H1 (cell line): Measurements from ENCODE around the gene TINCR. TPM values are rescaled to one million over a fixed set of nuclear protein-coding genes. Genes with fewer than 3 reads are reported as not detected.

Experiments used
- CTCF ChIA-PET: fragments of 300-600 bp; sonication (Branson Sonifier 250); formaldehyde crosslinking; loops from one replicate; lab custom pipeline; 2021; ENCODE audit not compliant: partially characterized antibody; lab: Charles Lee
- POLR2A ChIA-PET: fragments of 300-600 bp; sonication (Branson Sonifier 250); formaldehyde crosslinking; loops from one replicate; lab custom pipeline; 2021; ENCODE audit warnings: inconsistent platforms; ENCODE audit not compliant: partially characterized antibody; lab: Charles Lee
- DNase-seq, 2 experiments: peaks; one replicate each; pipeline versions ENCODE4 v3.0.0 to v3.0.0-alpha.2; 2010 to 2022; ENCODE audit warnings: low spot score in 2 of 2, low read depth in 1 of 2, mixed read lengths in 1 of 2
- FAIRE-seq: peaks from 2 replicates; lab custom pipeline; 2011; peaks lifted over from hg19 to GRCh38; lab: Jason Lieb, UNC
- H2AFZ ChIP-seq: 2 replicates; pipeline ENCODE4 v1.8.1; 2012; ENCODE audit warnings: low read length, inconsistent platforms
- H2AK5ac ChIP-seq: 2 replicates; pipeline ENCODE4 v1.6.1; 2013; ENCODE audit warnings: low read depth, low read length
- H2BK120ac ChIP-seq: replicated peaks from 2 replicates; pipeline ENCODE3; 2013; ENCODE audit warnings: low read depth, low read length, inconsistent platforms
- H2BK12ac ChIP-seq: 2 replicates; pipeline ENCODE4 v1.6.1; 2013; ENCODE audit warnings: low read depth, low read length
- H2BK15ac ChIP-seq: 2 replicates; pipeline ENCODE4 v1.6.1; 2013; ENCODE audit warnings: low read length
- H2BK20ac ChIP-seq: 2 replicates; pipeline ENCODE4 v1.6.1; 2013; ENCODE audit warnings: low read length
- H2BK5ac ChIP-seq: 2 replicates; pipeline ENCODE4 v1.6.1; 2013; ENCODE audit warnings: low read depth, low read length
- H3K14ac ChIP-seq: 2 replicates; pipeline ENCODE4 v1.6.1; 2013; ENCODE audit warnings: inconsistent platforms; ENCODE audit not compliant: insufficient read length
- H3K18ac ChIP-seq: 2 replicates; pipeline ENCODE4 v1.6.1; 2013; ENCODE audit warnings: low read length; ENCODE audit errors: extremely low read depth
- H3K23ac ChIP-seq: 2 replicates; pipeline ENCODE4 v1.6.1; 2013; ENCODE audit warnings: inconsistent platforms; ENCODE audit not compliant: insufficient read length
- H3K23me2 ChIP-seq: 2 replicates; pipeline ENCODE4 v1.6.1; 2013; ENCODE audit warnings: low read depth, low read length
- H3K27ac ChIP-seq: 2 replicates; pipeline ENCODE4 v1.6.1; 2011; ENCODE audit warnings: low read depth, low read length, inconsistent platforms
- H3K27me3 ChIP-seq, 4 experiments: replicated peaks in 1 of 4; 1 replicate in 1 of 4; 2 replicates in 3 of 4; pipeline versions ENCODE4 v1.6.1 to v1.8.1; 2011 to 2013; ENCODE audit warnings: low read length in 3 of 4, mild to moderate bottlenecking in 3 of 4, inconsistent platforms in 2 of 4, mixed read lengths in 2 of 4, moderate library complexity in 1 of 4; ENCODE audit not compliant: control insufficient read depth in 3 of 4, insufficient read depth in 3 of 4; ENCODE audit errors: extremely low read depth in 1 of 4
- H3K36me3 ChIP-seq, 4 experiments: 2 replicates each; pipeline versions ENCODE4 v1.6.1 to v1.8.1; 2011 to 2013; ENCODE audit warnings: mild to moderate bottlenecking in 4 of 4, low read length in 3 of 4, moderate library complexity in 2 of 4, control low read depth in 1 of 4, inconsistent platforms in 1 of 4; ENCODE audit not compliant: insufficient read depth in 4 of 4, control insufficient read depth in 2 of 4
- H3K4ac ChIP-seq: replicated peaks from 2 replicates; pipeline ENCODE3; 2013; ENCODE audit warnings: low read length, low read depth, mixed read lengths, inconsistent platforms; ENCODE audit not compliant: insufficient read length
- H3K4me1 ChIP-seq, 4 experiments: replicated peaks in 1 of 4; 1 replicate in 1 of 4; 2 replicates in 3 of 4; pipeline versions ENCODE4 v1.6.1 to v1.8.1; 2011 to 2013; ENCODE audit warnings: low read length in 3 of 4, inconsistent platforms in 2 of 4, mixed read lengths in 1 of 4; ENCODE audit not compliant: insufficient read depth in 4 of 4, control insufficient read depth in 3 of 4
- H3K4me2 ChIP-seq, 2 experiments: 2 replicates each; pipeline versions ENCODE4 v1.6.1 to v1.8.1; 2011 to 2013; ENCODE audit warnings: low read depth in 2 of 2, low read length in 2 of 2, control low read depth in 1 of 2, inconsistent platforms in 1 of 2, mild to moderate bottlenecking in 1 of 2; ENCODE audit not compliant: insufficient read depth in 1 of 2
- H3K4me3 ChIP-seq, 4 experiments: fragments of 200-600, 300-600 bp in 1 of 4; sonication (generic), shearing (Covaris generic), sonication (Bioruptor Twin) in 1 of 4; 2 replicates each; pipeline versions ENCODE4 v1.5.1 to v1.8.1; 2011 to 2016; ENCODE audit warnings: low read length in 4 of 4, low read depth in 3 of 4, control low read depth in 2 of 4, inconsistent platforms in 2 of 4, mild to moderate bottlenecking in 2 of 4, mixed read lengths in 1 of 4, moderate library complexity in 1 of 4; ENCODE audit not compliant: insufficient read depth in 2 of 4; ENCODE audit errors: extremely low read depth in 1 of 4
- H3K56ac ChIP-seq: replicated peaks from 2 replicates; pipeline ENCODE3; 2013; ENCODE audit warnings: low read depth, mild to moderate bottlenecking, mixed read lengths, low read length, inconsistent platforms; ENCODE audit not compliant: insufficient read length
- H3K79me1 ChIP-seq: 2 replicates; pipeline ENCODE4 v1.6.1; 2013; ENCODE audit warnings: low read depth, low read length, control low read depth
- H3K79me2 ChIP-seq, 2 experiments: 2 replicates each; pipeline versions ENCODE4 v1.6.1 to v1.8.1; 2012 to 2013; ENCODE audit warnings: low read length in 2 of 2, mild to moderate bottlenecking in 2 of 2, inconsistent platforms in 1 of 2; ENCODE audit not compliant: insufficient read depth in 2 of 2, control insufficient read depth in 1 of 2
- H3K9ac ChIP-seq, 4 experiments: replicated peaks in 1 of 4; 1 replicate in 1 of 4; 2 replicates in 3 of 4; pipeline versions ENCODE4 v1.6.1 to v1.8.1; 2011 to 2013; ENCODE audit warnings: low read depth in 3 of 4, low read length in 3 of 4, control low read depth in 2 of 4, mild to moderate bottlenecking in 2 of 4, moderate library complexity in 2 of 4, inconsistent platforms in 1 of 4; ENCODE audit errors: extremely low read depth in 1 of 4
- H3K9me3 ChIP-seq, 2 experiments: 2 replicates each; pipeline versions ENCODE4 v1.6.1 to v1.8.1; 2012 to 2013; ENCODE audit warnings: mild to moderate bottlenecking in 2 of 2, moderate library complexity in 2 of 2, control low read depth in 1 of 2, inconsistent platforms in 1 of 2, low read depth in 1 of 2, low read length in 1 of 2, mixed read lengths in 1 of 2; ENCODE audit not compliant: insufficient read depth in 2 of 2
- H4K20me1 ChIP-seq, 2 experiments: replicated peaks in 1 of 2; 2 replicates each; pipeline versions ENCODE3 to v1.8.1; 2011 to 2013; ENCODE audit warnings: inconsistent platforms in 2 of 2, low read length in 2 of 2, mild to moderate bottlenecking in 1 of 2; ENCODE audit not compliant: insufficient read depth in 2 of 2, control insufficient read depth in 1 of 2
- H4K5ac ChIP-seq: 2 replicates; pipeline ENCODE4 v1.6.1; 2013; ENCODE audit warnings: low read length, low read depth, mixed read lengths, inconsistent platforms; ENCODE audit not compliant: insufficient read length
- H4K8ac ChIP-seq: 2 replicates; pipeline ENCODE4 v1.8.0; 2013; ENCODE audit warnings: mild to moderate bottlenecking, moderate library complexity, low read length, inconsistent platforms; ENCODE audit not compliant: insufficient read depth; ENCODE audit errors: extremely low read depth
- H4K91ac ChIP-seq: replicated peaks from 2 replicates; pipeline ENCODE3; 2013; ENCODE audit warnings: low read length, mixed read lengths, inconsistent platforms; ENCODE audit not compliant: insufficient read length
- HDAC2 ChIP-seq, 2 experiments: fragments of 300-600 bp in 1 of 2; sonication (generic) in 1 of 2; IDR thresholded peaks; 2 replicates each; pipeline ENCODE4 v1.6.1; 2011 to 2012; ENCODE audit warnings: low read depth in 2 of 2, low read length in 2 of 2, mild to moderate bottlenecking in 2 of 2, moderate library complexity in 2 of 2, borderline replicate concordance in 1 of 2, inconsistent platforms in 1 of 2
- SP1 ChIP-seq: IDR thresholded peaks from 2 replicates; pipeline ENCODE4 v1.6.1; 2011; ENCODE audit warnings: low read depth, low read length
- SRF ChIP-seq: IDR thresholded peaks from 2 replicates; pipeline ENCODE4 v1.6.1; 2011; ENCODE audit warnings: mild to moderate bottlenecking, low read depth, low read length, moderate library complexity
- WGBS, 2 experiments: shearing (Covaris generic) in 1 of 2; methylation state at CpG; one replicate each; pipeline versions ENCODE4 v1.1.6 to v1.1.7; 2013 to 2015; ENCODE audit warnings: low lambda C conversion rate in 2 of 2, mixed read lengths in 2 of 2, inconsistent platforms in 1 of 2, low coverage in 1 of 2, missing lambda C conversion rate in 1 of 2; ENCODE audit not compliant: insufficient replicate concordance in 2 of 2, insufficient coverage in 1 of 2, insufficient read length in 1 of 2; ENCODE audit errors: extremely low coverage in 1 of 2, missing lambda C conversion rate in 1 of 2; 5-methylcytosine and 5-hydroxymethylcytosine counted together
- polyA plus RNA-seq, 7 experiments: library from polyadenylated mRNA; depleted of rRNA in 3 of 7; stranded (reverse) in 5 of 7; unstranded in 2 of 7; fragments of >200 nt in 5 of 7; fragments of 200-250 nt in 2 of 7; gene quantifications; 1 replicate in 5 of 7; 2 replicates in 1 of 7; 4 replicates in 1 of 7; pipeline versions ENCODE4 v1.2.1 to v1.2.3, GENCODE V29; 2011 to 2013; ENCODE audit warnings: missing spikeins in 2 of 7, mixed read lengths in 2 of 7
- total RNA-seq: library from RNA; stranded (reverse); fragmentation: NEBNext Ultra II Directional; extraction: Animal tissue kit (Norgen Biotek cat#: 25700); gene quantifications from 2 replicates; pipeline ENCODE4 v1.2.1, GENCODE V29; 2021
- TF ChIP-seq, protein P1 (sequence below): IDR thresholded peaks from 2 replicates; pipeline ENCODE4 v1.6.1; 2012; ENCODE audit warnings: inconsistent platforms

The TINCR gene
- total and polyA plus RNA-seq, 2 of the 8 experiments (the other 6 are each of a cell fraction or from before 2014, with no cell fraction given) = 0.52 to 1.4 TPM

DNA sequence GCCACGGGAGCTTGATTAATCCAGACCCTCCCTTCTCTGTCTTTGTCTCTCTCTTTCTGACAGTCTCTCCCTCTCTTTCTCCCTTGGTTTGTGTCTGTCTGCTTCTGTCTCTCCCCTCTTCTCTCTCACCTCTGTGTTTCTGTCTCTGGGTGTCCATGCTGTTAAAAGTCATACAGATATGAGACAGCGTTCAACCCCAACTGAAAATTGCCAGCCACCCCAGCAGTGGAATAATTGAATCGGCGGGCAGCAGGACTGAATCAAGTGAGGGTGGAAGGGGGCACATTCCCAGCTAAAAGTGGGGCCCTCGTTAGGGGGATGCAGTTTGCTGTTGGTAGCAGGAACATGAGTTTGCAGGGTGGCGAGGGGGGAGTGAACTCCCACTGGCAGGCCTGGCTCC is 43.7 kb downstream of the TINCR start:
- Histone ChIP-seq H3K4me3 (no peak overlapping the region), H3K14ac (no peak overlapping the region), H3K4ac (no peak overlapping the region), H4K8ac (no peak overlapping the region), H2BK15ac (0 out of 2 replicates have a peak overlapping the region, but pooled peaks have one; percentile 18), H3K79me2 (no peaks in the 10 kb centered on the region), H3K4me1 (peaks cover 0 to 8% (median 0%) of the 10 kb centered on the region in 4 experiments; a peak in 6 of 7 replicates), H3K23me2 (peaks cover 13% of the 10 kb centered on the region; the same call in 1 of the 2 replicates), H2BK12ac (no peak overlapping the region), H3K18ac (no peak overlapping the region), H2AFZ (peak overlapping the region; percentile 85; the same call in 1 of the 2 replicates), H3K36me3 (no peaks in the 10 kb centered on the region), H4K91ac (peak overlapping the region; percentile 69), H3K23ac (no peak overlapping the region), H3K79me1 (no peaks in the 10 kb centered on the region), H3K9ac (no peak overlapping the region), H2BK5ac (no peak overlapping the region), H3K27me3 (0 out of 7 replicates have a peak, but pooled peaks cover 0 to 2% (median 0%) of the 10 kb centered on the region in 4 experiments), H4K5ac (no peak overlapping the region), H3K4me2 (peak overlapping the region in 1 of 2 experiments; percentile 8; a peak in 1 of 4 replicates), H3K27ac (no peak overlapping the region; the same call in 1 of the 2 replicates), H4K20me1 (peaks cover 0 to 3% of the 10 kb centered on the region in 2 experiments), H3K56ac (no peak overlapping the region), H2BK20ac (no peak overlapping the region; the same call in 1 of the 2 replicates), H2BK120ac (no peak overlapping the region), H2AK5ac (no peak overlapping the region), H3K9me3 (0 out of 4 replicates have a peak, but pooled peaks cover 0 to 5% of the 10 kb centered on the region in 2 experiments)
- DNase-seq = no peak
- ChIA-PET POLR2A (interaction anchor here (1.2 kb wide), 1 partner anchor 11 kb away, joined by 3 read pairs; no protein-coding TSS in a partner anchor), CTCF (interaction anchor here (0.6 to 9.3 kb wide), 21 partner anchors 9 to 254 kb away, joined by 3 to 112 read pairs (median 4); no protein-coding TSS in a partner anchor)
- 71% methylated on average over 6 of the region's 6 CpGs; no CpG with 5 or more reads in 1 of the 2 experiments for WGBS, 2 experiments
- FAIRE-seq = no peak
- TF ChIP-seq, protein P1, sequence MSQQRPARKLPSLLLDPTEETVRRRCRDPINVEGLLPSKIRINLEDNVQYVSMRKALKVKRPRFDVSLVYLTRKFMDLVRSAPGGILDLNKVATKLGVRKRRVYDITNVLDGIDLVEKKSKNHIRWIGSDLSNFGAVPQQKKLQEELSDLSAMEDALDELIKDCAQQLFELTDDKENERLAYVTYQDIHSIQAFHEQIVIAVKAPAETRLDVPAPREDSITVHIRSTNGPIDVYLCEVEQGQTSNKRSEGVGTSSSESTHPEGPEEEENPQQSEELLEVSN = no peak
- TF ChIP-seq HDAC2 (IDR thresholded peaks at IDR 0.05; ENCODE audit: borderline replicate concordance in 1 of 2, low read depth in 2 of 2, low read length in 2 of 2) (no peak), SRF (no peak), SP1 (no peak)
